ENCODE results near the gene SARS1.

SARS1 gene

GRCh38 chr1:109251277-109252166 is 37.8 kb downstream of the SARS1 start:
- DNase-seq, result no peak

DNA sequence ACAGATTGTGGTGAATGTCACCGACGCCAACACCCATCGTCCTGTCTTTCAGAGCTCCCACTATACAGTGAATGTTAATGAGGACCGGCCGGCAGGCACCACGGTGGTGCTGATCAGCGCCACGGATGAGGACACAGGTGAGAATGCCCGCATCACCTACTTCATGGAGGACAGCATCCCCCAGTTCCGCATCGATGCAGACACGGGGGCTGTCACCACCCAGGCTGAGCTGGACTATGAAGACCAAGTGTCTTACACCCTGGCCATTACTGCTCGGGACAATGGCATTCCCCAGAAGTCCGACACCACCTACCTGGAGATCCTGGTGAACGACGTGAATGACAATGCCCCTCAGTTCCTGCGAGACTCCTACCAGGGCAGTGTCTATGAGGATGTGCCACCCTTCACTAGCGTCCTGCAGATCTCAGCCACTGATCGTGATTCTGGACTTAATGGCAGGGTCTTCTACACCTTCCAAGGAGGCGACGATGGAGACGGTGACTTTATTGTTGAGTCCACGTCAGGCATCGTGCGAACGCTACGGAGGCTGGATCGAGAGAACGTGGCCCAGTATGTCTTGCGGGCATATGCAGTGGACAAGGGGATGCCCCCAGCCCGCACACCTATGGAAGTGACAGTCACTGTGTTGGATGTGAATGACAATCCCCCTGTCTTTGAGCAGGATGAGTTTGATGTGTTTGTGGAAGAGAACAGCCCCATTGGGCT is 38.6 kb downstream of the SARS1 start:
- DNase-seq, result no peak

DNA sequence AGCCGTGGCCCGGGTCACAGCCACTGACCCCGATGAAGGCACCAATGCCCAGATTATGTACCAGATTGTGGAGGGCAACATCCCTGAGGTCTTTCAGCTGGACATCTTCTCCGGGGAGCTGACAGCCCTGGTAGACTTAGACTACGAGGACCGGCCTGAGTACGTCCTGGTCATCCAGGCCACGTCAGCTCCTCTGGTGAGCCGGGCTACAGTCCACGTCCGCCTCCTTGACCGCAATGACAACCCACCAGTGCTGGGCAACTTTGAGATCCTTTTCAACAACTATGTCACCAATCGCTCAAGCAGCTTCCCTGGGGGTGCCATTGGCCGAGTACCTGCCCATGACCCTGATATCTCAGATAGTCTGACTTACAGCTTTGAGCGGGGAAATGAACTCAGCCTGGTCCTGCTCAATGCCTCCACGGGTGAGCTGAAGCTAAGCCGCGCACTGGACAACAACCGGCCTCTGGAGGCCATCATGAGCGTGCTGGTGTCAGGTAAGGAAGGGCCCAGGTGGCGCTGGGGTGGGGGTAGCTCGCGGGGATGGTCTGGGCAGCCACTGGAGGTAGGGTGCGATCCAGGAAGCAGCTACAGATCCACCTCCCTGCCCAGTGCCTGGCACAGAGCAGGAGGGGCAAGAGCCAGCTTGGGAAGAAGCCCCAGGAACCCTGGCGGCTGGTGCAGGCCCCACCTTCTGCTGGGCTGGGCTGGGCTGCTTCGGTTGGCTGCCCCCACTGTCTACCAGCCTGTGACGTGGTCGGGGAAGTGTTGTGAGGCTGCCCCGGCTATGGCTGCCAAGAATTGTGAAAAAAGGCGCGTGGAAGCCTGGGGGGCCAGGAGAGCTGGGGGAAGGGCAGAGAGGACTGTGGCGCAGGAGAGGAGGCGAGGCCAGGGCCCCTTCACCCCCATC is 39.4 kb downstream of the SARS1 start:
- no peak for DNase-seq

- DNase-seq, result no peak
These were observed 40.3 kb downstream of the SARS1 start for GRCh38 chr1:109253803-109254620.

DNA sequence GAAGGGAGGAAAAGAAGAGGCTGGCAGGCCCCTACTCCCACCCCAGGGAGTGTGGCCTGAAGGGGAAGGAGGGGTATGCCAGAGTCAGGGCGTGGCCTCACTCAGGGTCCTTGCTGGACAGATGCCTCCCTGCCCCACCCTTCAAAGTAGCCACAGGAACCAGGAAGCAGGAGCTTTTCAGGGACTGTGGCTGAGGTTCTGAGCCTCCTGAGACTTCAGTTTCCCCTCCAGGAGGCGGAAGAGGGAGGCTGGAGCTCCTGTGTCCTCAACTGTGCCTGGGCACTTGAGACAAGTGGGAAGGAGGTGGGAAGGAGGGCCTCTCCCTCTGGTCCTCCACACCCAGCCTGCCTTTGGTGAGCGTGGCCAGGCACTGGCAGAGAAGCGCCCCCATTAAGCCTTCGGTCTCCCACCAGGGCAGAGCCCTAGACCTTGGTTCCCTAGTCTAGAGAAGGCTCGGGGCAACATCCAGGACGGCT is 40.9 kb downstream of the SARS1 start:
- DNase-seq, result no peak

GRCh38 chr1:109255097-109255651 is 41.5 kb downstream of the SARS1 start:
- no peak for DNase-seq

- DNase-seq, result no peak
These were observed 42.0 kb downstream of the SARS1 start for GRCh38 chr1:109255678-109256077.

GRCh38 chr1:109256085-109256484 is 42.4 kb downstream of the SARS1 start:
- DNase-seq, result no peak

GRCh38 chr1:109256971-109257681 is 43.4 kb downstream of the SARS1 start:
- DNase-seq, result no peak

DNA sequence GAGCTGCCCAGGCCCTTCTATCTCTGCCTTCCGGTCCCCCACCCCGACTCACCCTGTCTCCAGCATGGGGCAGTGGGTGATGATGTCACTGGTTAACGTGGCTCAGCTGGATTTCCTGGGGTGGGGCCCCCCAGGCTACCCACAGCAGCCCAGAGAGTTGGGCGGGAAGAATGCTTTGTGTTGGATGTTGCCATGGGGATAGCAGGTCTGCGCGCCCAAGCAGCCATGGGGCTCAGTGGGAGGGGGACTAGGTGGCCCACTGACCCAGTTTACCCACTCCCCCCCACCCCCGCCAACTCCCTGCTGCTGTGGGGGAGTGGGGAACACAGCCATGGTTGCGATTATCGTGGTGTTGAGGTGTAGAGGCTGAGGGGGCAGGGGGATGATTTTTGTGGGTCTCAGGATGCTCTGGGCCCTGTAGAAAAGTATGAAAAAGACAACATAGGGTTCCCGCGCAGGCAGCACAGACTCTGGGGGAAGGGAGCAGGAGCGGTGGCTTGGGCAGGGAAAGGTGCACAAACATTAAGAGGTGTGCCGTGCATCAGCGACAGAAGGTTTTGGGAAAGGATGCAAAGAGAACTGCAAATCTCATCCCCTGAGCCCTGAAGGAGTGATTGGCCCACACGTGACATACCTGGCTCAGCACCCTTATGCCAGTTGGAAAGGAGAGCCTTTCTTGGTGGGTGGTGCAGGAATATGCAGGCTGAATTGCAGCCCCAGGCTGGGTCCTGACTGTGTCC is 44.1 kb downstream of the SARS1 start:
- DNase-seq, result no peak

DNA sequence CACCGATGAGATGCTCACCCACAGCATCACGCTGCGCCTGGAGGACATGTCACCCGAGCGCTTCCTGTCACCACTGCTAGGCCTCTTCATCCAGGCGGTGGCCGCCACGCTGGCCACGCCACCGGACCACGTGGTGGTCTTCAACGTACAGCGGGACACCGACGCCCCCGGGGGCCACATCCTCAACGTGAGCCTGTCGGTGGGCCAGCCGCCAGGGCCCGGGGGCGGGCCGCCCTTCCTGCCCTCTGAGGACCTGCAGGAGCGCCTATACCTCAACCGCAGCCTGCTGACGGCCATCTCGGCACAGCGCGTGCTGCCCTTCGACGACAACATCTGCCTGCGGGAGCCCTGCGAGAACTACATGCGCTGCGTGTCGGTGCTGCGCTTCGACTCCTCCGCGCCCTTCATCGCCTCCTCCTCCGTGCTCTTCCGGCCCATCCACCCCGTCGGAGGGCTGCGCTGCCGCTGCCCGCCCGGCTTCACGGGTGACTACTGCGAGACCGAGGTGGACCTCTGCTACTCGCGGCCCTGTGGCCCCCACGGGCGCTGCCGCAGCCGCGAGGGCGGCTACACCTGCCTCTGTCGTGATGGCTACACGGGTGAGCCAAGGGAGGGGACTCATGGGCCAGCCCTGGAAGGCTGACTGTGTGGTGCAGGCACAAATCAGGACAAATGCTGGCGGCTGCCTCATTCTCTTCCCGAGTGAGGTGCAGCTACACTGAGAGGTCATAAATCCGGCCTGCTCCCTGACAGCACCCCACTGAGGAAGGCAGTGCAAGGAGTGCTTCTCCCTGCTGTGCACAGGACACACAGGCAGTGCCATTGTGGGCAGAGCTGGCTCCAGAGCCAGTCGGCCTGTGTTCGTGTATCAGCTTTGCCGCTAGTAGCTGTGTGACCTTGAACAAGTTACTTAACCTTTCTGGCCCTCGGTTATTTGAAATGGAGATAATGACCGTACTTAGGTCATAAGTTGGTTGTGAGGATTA is 45.1 kb downstream of the SARS1 start:
- DNase-seq, result no peak

DNA sequence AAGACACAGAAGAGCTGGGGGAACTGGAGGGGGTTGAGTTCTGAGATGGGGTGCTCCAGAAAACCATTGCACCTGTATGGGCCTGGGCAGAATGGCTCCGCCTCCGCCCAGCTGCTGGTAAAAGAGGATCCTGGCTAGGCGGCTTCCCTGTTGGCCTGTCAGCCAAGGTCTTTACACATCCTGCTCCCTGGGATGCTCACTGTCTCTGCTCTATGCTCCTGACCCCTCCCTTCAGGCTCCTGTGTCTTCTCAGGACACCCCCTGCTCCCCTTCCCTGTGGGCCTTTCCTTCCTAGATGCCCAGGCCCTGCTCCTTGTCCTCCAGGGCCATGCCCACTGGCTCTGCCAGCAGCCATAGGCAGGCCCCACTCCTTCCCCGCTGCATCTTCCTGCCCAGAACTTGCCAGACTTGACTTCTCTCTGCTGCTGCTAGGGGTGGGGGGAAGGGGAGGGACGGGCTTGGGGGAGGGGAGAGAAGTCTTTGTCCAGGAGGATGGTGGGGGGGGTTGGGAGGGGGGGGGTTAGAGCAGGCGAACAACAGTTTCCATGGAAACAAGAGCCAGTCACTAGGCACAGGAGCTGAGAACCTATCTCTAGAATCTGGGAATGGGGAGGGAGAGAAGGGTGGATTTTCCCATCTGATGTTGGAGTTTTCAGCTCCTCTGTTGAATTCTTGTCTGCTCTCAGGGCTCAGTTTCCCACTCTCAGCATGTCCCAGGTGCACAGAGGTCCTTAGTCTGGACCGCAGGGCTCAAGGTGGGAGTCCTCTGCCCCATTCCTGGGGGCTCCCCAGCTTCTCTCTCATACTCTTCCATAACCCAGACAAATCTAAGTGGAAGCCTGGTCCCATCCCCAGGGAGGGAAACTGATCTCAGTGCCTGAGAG is 46.2 kb downstream of the SARS1 start:
- no peak for DNase-seq

DNA sequence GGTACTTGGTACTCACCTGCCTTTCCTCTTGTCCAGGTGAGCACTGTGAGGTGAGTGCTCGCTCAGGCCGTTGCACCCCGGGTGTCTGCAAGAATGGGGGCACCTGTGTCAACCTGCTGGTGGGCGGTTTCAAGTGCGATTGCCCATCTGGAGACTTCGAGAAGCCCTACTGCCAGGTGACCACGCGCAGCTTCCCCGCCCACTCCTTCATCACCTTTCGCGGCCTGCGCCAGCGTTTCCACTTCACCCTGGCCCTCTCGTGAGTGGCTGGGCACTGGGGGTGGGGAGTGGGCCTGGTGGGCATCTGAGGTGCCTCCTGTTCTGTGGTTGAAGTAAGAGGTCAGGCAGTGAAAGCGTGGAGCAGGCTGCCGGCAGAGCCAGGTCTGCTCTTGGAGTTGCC is 47.3 kb downstream of the SARS1 start:
- DNase-seq, result no peak

- no peak for DNase-seq
These were observed 47.9 kb downstream of the SARS1 start for GRCh38 chr1:109261578-109261977.

- no peak for DNase-seq
These were observed 48.7 kb downstream of the SARS1 start for GRCh38 chr1:109262231-109263055.

- DNase-seq, result no peak
These were observed 49.5 kb downstream of the SARS1 start for GRCh38 chr1:109263234-109263596.

Data from fibroblast of skin of right quadriceps (primary cell).